ENCODE measurements around the gene ASGR1. TPM values are rescaled to one million over a fixed set of nuclear protein-coding genes. Genes with fewer than 3 reads are reported as not detected.
"Not testable (repeated sequence)": the region's sequence is repeated elsewhere in the genome, so short reads cannot be mapped to it uniquely, and the experiment has no call there.

ASGR1 gene
- total RNA-seq, 1 donor from 2014 or later: 1.6 TPM

- Mint-ChIP-seq H3K27me3 (ENCODE audit: unreplicated experiment) (peaks cover 6% of the 10 kb centered on the region), H3K4me3 (ENCODE audit: unreplicated experiment) (no peak overlapping the region), H3K9me3 (ENCODE audit: unreplicated experiment) (no peaks in the 10 kb centered on the region), H3K27ac (ENCODE audit: unreplicated experiment) (no peak overlapping the region), H3K36me3 (ENCODE audit: unreplicated experiment) (no peaks in the 10 kb centered on the region), H3K4me1 (ENCODE audit: unreplicated experiment) (peaks cover 5% of the 10 kb centered on the region)
- no peak for DNase-seq (ENCODE audit: extremely low spot score, unreplicated experiment)
- TF ChIP-seq CTCF (IDR thresholded peaks at IDR 0.05): no peak
These were observed 4.4 kb downstream of the ASGR1 start for GRCh38 chr17:7174603-7175326.

- TF ChIP-seq CTCF (IDR thresholded peaks at IDR 0.05): no peak
- Mint-ChIP-seq H3K9me3 (ENCODE audit: unreplicated experiment) (no peaks in the 10 kb centered on the region), H3K27ac (ENCODE audit: unreplicated experiment) (no peak overlapping the region), H3K4me1 (ENCODE audit: unreplicated experiment) (peaks cover 5% of the 10 kb centered on the region), H3K27me3 (ENCODE audit: unreplicated experiment) (peaks cover 6% of the 10 kb centered on the region), H3K36me3 (ENCODE audit: unreplicated experiment) (no peaks in the 10 kb centered on the region), H3K4me3 (ENCODE audit: unreplicated experiment) (no peak overlapping the region)
- no peak for DNase-seq (ENCODE audit: extremely low spot score, unreplicated experiment)
These were observed 5.2 kb downstream of the ASGR1 start for GRCh38 chr17:7173687-7174602.

- not testable (repeated sequence) for DNase-seq (ENCODE audit: extremely low spot score, unreplicated experiment); H3K4me1 Mint-ChIP-seq (ENCODE audit: unreplicated experiment); H3K27me3 Mint-ChIP-seq (ENCODE audit: unreplicated experiment); H3K4me3 Mint-ChIP-seq (ENCODE audit: unreplicated experiment); H3K36me3 Mint-ChIP-seq (ENCODE audit: unreplicated experiment); H3K27ac Mint-ChIP-seq (ENCODE audit: unreplicated experiment); H3K9me3 Mint-ChIP-seq (ENCODE audit: unreplicated experiment)
These were observed 6.5 kb downstream of the ASGR1 start for GRCh38 chr17:7172522-7173191.

GRCh38 chr17:7169565-7169908 lies 9.6 kb downstream of the ASGR1 start:
- not testable (repeated sequence) for H3K4me3 Mint-ChIP-seq (ENCODE audit: unreplicated experiment); H3K36me3 Mint-ChIP-seq (ENCODE audit: unreplicated experiment); H3K27me3 Mint-ChIP-seq (ENCODE audit: unreplicated experiment); H3K9me3 Mint-ChIP-seq (ENCODE audit: unreplicated experiment); H3K4me1 Mint-ChIP-seq (ENCODE audit: unreplicated experiment); DNase-seq (ENCODE audit: extremely low spot score, unreplicated experiment); H3K27ac Mint-ChIP-seq (ENCODE audit: unreplicated experiment)

- not testable (repeated sequence) for H3K27ac Mint-ChIP-seq (ENCODE audit: unreplicated experiment); H3K36me3 Mint-ChIP-seq (ENCODE audit: unreplicated experiment); H3K4me3 Mint-ChIP-seq (ENCODE audit: unreplicated experiment)
These were observed 10.2 kb downstream of the ASGR1 start for GRCh38 chr17:7168841-7169564.

GRCh38 chr17:7167832-7168231 lies 11.3 kb downstream of the ASGR1 start:
- no peak for DNase-seq (ENCODE audit: extremely low spot score, unreplicated experiment)
- Mint-ChIP-seq H3K36me3 (ENCODE audit: unreplicated experiment) (no peaks in the 10 kb centered on the region), H3K4me3 (ENCODE audit: unreplicated experiment) (no peak overlapping the region), H3K4me1 (ENCODE audit: unreplicated experiment) (peaks cover 5% of the 10 kb centered on the region), H3K9me3 (ENCODE audit: unreplicated experiment) (no peaks in the 10 kb centered on the region), H3K27me3 (ENCODE audit: unreplicated experiment) (peaks cover 8% of the 10 kb centered on the region), H3K27ac (ENCODE audit: unreplicated experiment) (no peak overlapping the region)
- no peak for TF ChIP-seq CTCF (IDR thresholded peaks at IDR 0.05)

More at GRCh38 chr17:7168841-7169564, 10.2 kb downstream of the ASGR1 start:
- not testable (repeated sequence) for H3K27me3 Mint-ChIP-seq (ENCODE audit: unreplicated experiment); DNase-seq (ENCODE audit: extremely low spot score, unreplicated experiment); H3K4me1 Mint-ChIP-seq (ENCODE audit: unreplicated experiment); H3K9me3 Mint-ChIP-seq (ENCODE audit: unreplicated experiment)

All from osteocyte (in vitro differentiated cells).